Stimulated activated CD4-positive, alpha-beta T cell treated with anti-CD3 and anti-CD28 coated beads, Interleukin-4, amount 100 ng/mL, for 48 hours (primary cell): ENCODE measurements around the gene GRIN2B.

Source experiments
- DNase-seq, 2 donors: peaks; one replicate each; pipeline ENCODE4 v3.0.0-alpha.2; 2020; ENCODE audit warnings: low read depth in 2 of 2

GRIN2B gene

GRCh38 chr12:13981296-13981962, at the start of gene GRIN2B:
GRIN2B (minus strand) TSS chr12:13981602; CDS start chr12:13866208, 115,394 bp downstream.
- DNase-seq, result no peak

- no peak for DNase-seq
Measured at GRCh38 chr12:14026537-14026936, 45.1 kb upstream of the GRIN2B start.

GRCh38 chr12:14024591-14024990, 43.2 kb upstream of the GRIN2B start:
- DNase-seq, result no peak

GRCh38 chr12:14018080-14018479, 36.7 kb upstream of the GRIN2B start:
- no peak for DNase-seq

- no peak for DNase-seq
Measured at GRCh38 chr12:14010989-14011388, 29.6 kb upstream of the GRIN2B start.

GRCh38 chr12:14007639-14008038, 26.2 kb upstream of the GRIN2B start:
- DNase-seq, result no peak

GRCh38 chr12:13992585-13992984, 11.2 kb upstream of the GRIN2B start:
- DNase-seq, result no peak

GRCh38 chr12:13992106-13992505, 10.7 kb upstream of the GRIN2B start:
- DNase-seq, result no peak

GRCh38 chr12:13986031-13986430, 4.6 kb upstream of the GRIN2B start:
- DNase-seq, result no peak

GRCh38 chr12:13981990-13982389, 588 bp upstream of the GRIN2B start:
- peak; percentile 3 to 12 for DNase-seq

GRCh38 chr12:13980538-13981295, 685 bp downstream of the GRIN2B start:
- no peak for DNase-seq

GRCh38 chr12:13979772-13980378, 1.5 kb downstream of the GRIN2B start:
- DNase-seq, result no peak

GRCh38 chr12:13978876-13979275, 2.5 kb downstream of the GRIN2B start:
- DNase-seq, result no peak

GRCh38 chr12:13976880-13977279, 4.5 kb downstream of the GRIN2B start:
- no peak for DNase-seq

- DNase-seq, result no peak
Measured at GRCh38 chr12:13976028-13976584, 5.3 kb downstream of the GRIN2B start.

GRCh38 chr12:13973996-13974395, 7.4 kb downstream of the GRIN2B start:
- no peak for DNase-seq

GRCh38 chr12:13970803-13971202, 10.6 kb downstream of the GRIN2B start:
- no peak for DNase-seq

GRCh38 chr12:13968281-13968680, 13.1 kb downstream of the GRIN2B start:
- DNase-seq, result no peak

GRCh38 chr12:13964666-13965065, 16.7 kb downstream of the GRIN2B start:
- DNase-seq, result no peak

- DNase-seq, result no peak
Measured at GRCh38 chr12:13962699-13963098, 18.7 kb downstream of the GRIN2B start.

- DNase-seq, result no peak
Measured at GRCh38 chr12:13961971-13962370, 19.4 kb downstream of the GRIN2B start.

GRCh38 chr12:13959131-13959723, 22.2 kb downstream of the GRIN2B start:
- no peak for DNase-seq
